ENCODE data around the gene MYO16.

MYO16 gene

GRCh38 chr13:108667205-108667604 lies 37.8 kb downstream of the MYO16 start:
- DNase-seq: no peak

DNA sequence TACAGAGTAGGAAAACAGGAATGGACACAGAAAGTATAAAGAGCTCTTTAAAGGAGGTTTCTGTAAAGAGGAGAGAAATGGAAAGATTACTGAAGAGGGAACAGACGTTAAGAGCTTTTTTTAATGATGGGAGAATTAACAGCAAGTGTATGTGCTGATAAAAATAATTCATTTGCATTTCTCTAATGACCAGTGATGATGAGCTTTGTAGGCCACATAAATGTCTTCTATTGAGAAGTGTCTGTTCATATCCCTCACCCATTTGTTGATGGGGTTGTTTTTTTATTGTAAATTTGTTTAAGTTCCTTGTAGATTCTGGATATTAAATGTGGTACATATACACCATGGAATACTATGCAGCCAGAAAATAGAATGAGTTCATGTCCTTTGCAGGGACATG lies 40.0 kb downstream of the MYO16 start:
- no peak for DNase-seq

DNA sequence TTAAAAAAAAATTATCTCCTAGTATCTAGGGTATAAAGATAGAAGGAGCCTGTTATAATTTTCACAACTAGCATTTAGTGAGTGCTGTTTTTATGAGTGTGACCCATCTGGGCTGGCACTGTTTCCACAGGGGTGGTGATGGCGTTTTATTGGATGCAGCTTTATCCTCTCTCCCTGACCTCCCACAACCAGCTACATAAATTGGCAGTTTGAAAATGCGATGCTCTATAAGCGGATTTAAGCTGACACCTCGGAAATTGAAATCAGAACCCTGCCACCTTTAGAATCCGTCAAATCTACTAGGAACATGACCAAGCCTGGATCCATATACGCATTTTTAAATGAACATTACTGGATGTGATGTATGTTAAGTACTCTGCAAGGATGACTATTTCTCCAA lies 44.9 kb downstream of the MYO16 start:
- no peak for DNase-seq

GRCh38 chr13:108674771-108675170 lies 45.4 kb downstream of the MYO16 start:
- DNase-seq: no peak

GRCh38 chr13:108676620-108677019 lies 47.2 kb downstream of the MYO16 start:
- DNase-seq: no peak

- DNase-seq: no peak
These were observed 48.4 kb downstream of the MYO16 start for GRCh38 chr13:108677806-108678205.

DNA sequence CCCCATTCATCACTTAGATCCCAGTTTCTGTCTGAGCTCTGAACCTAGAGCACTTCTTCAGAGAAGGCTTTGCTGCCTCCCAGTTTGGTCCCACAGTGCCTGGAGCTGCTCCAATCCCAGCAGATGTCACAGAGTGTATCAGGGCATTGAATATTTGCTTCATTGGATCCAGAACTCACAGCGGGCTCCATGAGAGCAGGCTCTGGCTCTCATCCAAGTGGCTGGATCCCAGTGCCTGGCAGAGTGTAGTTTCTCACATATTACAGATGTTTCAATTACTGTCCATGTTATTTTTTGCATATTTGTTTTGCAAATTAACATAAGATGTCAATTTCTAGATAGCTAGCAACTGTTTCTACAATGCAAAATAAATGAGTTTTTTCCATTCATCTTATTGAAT lies 50.6 kb downstream of the MYO16 start:
- DNase-seq: no peak

- no peak for DNase-seq
These were observed 52.7 kb downstream of the MYO16 start for GRCh38 chr13:108681986-108682575.

DNA sequence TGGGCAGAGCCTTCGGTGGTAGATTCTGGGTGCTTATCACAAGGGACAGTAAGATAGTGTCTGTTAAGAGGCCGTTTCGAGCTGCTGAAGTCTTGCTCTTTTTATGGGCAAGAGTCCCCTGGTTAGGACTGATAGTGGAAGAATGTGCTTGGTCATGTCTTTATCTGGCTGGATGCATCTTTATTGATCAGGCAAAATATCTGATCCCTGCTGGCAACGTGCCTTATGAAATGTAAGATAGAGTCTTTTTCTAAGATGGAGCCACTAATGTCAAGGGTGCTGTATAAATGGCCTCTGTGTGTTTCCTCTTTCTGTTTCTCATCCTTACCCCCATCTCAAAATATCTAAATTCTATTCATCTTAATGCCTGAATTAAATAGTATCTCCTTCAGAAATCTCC lies 53.3 kb downstream of the MYO16 start:
- DNase-seq: no peak

GRCh38 chr13:108686027-108686426 lies 56.6 kb downstream of the MYO16 start:
- DNase-seq: no peak

GRCh38 chr13:108690726-108691125 lies 61.3 kb downstream of the MYO16 start:
- no peak for DNase-seq

DNA sequence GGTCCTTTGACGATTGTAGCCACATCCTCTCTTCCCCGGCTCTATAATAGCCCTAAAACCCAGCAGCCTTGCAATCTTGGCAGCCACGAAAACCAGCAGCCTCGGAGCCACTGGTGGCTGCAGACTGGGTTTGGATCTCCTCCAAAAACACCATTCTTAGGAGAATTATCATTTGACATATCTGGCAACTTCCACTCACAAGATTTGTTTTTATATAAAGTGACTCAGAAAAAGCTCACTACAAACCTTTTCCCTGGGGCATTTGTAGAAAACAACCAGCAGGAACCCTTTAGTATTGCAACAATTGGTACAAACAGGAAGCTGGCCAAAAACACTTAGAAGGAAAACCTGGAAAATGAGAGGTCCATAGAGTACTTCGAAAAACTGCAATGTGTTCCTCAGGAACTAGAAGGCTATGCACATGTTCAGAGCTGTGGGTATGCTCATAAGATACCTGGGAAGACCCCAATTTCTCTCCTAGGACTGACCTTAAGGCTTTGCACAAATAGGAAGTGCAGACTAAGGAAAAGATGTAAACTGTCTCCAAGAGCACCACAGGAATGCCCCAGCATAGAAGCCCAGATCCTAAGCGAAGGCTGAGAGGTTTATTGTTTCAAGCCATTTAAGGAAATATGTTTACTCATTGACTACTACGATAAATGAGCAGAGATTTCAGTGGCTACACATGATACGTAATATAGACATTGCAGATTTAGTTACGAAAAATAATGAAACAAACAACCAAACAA lies 71.2 kb downstream of the MYO16 start:
- no peak for DNase-seq

DNA sequence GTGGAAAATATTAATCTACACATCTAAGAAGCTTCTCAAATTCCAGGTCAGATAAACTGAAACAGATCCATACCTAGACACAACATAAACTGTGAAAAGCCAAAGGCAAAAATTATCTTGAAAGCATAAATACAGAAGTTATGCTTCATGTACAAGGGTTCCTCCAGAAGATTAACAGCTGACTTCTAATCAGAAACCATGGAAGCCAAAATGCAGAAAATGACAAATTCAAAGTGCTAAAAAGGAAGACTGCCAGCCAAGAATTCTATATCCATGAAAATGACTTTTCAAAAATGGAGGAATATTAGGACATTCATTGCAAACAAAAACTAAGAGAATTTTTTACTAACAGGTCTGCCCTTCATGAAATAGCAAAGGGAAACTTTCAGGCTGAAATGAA lies 72.8 kb downstream of the MYO16 start:
- no peak for DNase-seq

DNA sequence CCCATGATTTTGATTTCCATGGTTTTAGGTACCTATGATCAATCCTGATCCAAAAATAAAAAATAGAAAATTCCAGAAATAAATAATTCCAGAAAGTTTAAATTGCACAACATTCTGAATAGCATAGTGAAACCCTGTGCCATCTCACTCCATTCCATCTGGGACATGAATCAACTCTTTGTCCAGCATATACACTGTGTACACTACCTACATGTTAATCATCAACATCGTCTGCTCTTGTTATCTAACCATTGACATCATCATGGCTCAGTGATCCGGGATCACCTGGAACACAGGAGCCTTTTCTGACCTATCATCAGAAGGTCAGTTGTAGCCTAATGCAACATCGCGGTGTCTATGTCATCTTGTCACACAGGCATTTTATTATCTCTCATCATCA lies 75.6 kb downstream of the MYO16 start:
- DNase-seq: no peak

GRCh38 chr13:108707584-108707983 lies 78.2 kb downstream of the MYO16 start:
- no peak for DNase-seq

DNA sequence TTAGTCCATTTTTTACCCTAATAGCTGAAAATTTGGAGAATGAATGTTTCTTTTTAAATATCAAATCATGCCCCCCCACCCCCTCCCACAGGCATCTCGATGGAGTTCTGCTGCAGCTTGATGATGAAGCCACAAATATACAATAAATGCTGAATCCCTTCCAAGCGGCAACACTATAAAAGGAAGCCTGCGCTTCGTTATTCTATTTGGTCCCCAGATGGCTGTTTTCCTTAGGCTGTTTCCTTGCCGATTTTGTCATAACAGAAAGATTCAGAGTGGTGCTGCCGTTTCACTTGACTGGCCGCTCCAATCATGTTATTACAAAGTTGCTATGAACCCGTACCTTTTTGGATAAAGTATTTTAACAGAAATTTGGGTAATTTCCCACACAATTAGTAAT lies 79.5 kb downstream of the MYO16 start:
- no peak for DNase-seq

GRCh38 chr13:108711386-108711785 lies 82.0 kb downstream of the MYO16 start:
- no peak for DNase-seq

DNA sequence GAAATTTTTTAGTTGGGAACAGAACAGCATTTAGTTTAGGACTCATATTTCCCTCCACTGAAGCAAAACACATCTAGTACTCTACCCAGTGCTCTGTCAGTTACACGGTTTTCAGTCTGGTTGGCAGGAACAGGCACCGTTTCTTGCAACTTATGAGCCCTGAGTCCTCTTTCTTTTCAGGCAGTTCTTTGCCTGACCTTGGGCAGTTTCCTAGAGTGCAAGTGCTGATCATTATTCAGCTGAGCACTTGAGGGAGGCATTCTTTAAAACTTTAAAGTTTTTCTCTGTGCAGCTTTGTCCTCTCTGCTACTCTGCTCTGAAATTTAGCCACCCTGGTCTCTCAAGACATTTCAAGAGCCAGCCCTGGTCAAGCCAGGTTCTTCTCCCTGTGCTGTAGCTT lies 96.1 kb downstream of the MYO16 start:
- no peak for DNase-seq

GRCh38 chr13:108728370-108728769 lies 99.0 kb downstream of the MYO16 start:
- no peak for DNase-seq

DNA sequence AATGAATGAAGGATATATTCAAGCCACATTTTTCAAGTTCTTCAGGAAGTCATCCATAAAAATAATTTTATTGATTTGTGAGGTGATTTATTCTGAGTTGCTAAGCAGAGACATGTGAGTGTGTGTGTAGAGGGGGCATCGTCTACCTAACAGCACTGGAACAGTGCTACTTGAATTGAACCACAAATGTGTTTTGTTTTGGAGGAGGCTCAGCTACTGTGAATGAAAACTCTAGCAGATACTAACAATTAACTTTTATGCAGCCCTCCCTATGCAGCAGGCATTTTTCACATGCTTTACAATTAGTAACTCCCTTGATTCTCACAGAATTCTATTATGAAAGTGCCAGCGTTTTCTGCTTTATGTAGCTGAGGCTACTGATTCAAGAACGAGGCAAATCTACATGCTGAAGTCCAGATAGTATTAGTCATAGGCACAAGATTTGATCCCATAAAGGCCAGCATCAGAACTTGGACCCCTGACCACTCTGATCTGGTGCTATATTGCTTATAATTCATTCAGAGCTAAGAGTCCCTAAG lies 103.7 kb downstream of the MYO16 start:
- DNase-seq: no peak

- DNase-seq: no peak
These were observed 105.3 kb downstream of the MYO16 start for GRCh38 chr13:108734676-108735075.

GRCh38 chr13:108741930-108742329 lies 112.5 kb downstream of the MYO16 start:
- no peak for DNase-seq

GRCh38 chr13:108742701-108743451 lies 113.5 kb downstream of the MYO16 start:
- no peak for DNase-seq

DNA sequence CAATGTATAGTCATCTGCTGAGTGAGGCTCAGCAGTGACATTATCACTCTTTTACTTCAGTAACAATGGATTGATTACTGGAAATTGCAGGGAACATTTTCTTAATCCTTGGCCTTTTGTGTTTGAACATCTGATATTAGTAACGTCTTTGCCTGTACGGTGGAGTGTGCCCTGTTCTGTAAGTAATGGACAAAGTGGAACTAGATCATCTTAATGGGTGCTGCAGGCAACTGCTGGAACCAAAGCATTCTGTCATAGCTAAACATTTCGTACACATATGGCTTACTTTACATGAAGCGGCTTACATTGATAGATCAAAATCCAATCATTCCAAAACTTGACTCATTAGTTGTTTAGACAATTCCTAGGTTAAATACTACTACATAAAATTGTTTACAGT lies 114.1 kb downstream of the MYO16 start:
- no peak for DNase-seq

All from GOT3 (cell line).